ENCODE measurements around the gene SLC2A11.
A peak's percentile ranks its signal among the peaks of the same experiment; 100 is the strongest.

The SLC2A11 gene

DNA sequence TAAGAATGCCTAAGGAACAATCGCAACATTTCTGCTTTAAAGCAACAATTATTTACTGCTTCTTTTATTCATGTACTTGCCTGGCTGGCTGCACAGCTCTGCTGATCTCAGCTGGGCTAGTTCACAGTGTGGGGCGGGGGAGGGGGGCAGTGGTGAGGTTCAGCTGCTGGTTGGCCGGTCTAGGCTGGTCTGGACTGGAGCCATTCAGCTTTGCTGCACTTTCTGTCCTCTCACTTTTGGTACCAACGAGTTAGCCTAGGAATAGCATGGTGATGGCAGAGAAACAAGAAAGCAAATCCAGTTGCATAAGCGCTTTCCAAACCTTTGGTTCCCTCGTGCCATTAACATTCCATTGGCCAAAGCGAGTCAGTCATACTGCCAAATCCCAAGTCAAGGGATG is 20.5 kb downstream of the SLC2A11 start:
- no peak overlapping the region for H3K4me3 ChIP-seq (ENCODE audit: low read length)
- TF ChIP-seq ZNF274 (IDR thresholded peaks at IDR 0.05; ENCODE audit: low read depth, low read length), result no peak

DNA sequence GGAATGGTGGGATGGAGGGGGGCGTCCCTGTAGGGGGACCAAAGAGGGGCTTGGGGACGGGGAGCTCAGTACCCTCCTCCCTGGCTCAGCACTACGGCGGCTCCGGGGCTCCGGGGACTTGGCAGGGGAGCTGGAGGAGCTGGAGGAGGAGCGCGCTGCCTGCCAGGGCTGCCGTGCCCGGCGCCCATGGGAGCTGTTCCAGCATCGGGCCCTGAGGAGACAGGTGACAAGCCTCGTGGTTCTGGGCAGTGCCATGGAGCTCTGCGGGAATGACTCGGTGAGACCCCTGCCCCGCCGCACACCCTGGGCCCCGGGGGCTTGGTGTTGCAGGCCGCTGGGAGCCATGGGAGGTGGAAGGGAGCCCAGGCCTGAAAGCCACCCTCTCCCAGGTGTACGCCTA is 24.7 kb downstream of the SLC2A11 start:
- H3K4me3 ChIP-seq (ENCODE audit: low read length), result no peak overlapping the region

GRCh38 chr22:23883658-23884057 is 26.0 kb downstream of the SLC2A11 start:
- TF ChIP-seq ZNF274 (IDR thresholded peaks at IDR 0.05; ENCODE audit: low read depth, low read length), result no peak
- no peak overlapping the region for H3K4me3 ChIP-seq (ENCODE audit: low read length)

More for the DNA sequence above, 24.7 kb downstream of the SLC2A11 start:
- no peak for TF ChIP-seq ZNF274 (IDR thresholded peaks at IDR 0.05; ENCODE audit: low read depth, low read length)

DNA sequence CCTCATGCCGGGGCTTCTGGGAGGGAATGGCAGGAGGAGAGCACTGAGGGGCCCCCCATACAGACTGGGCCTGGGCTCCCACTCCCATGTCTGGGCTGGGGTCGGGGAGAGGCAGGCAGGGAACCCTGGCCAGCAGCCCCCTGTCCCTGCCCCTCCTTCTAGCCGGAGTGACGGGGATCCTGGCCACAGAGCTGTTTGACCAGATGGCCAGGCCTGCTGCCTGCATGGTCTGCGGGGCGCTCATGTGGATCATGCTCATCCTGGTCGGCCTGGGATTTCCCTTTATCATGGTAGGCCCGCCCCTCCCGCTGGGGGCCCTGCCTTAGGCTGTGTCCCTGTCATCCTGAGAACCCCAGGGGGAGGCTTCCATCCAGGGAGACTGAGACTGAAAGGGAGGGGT is 26.5 kb downstream of the SLC2A11 start:
- TF ChIP-seq ZNF274 (IDR thresholded peaks at IDR 0.05; ENCODE audit: low read depth, low read length), result no peak
- H3K4me3 ChIP-seq (ENCODE audit: low read length), result no peak overlapping the region

DNA sequence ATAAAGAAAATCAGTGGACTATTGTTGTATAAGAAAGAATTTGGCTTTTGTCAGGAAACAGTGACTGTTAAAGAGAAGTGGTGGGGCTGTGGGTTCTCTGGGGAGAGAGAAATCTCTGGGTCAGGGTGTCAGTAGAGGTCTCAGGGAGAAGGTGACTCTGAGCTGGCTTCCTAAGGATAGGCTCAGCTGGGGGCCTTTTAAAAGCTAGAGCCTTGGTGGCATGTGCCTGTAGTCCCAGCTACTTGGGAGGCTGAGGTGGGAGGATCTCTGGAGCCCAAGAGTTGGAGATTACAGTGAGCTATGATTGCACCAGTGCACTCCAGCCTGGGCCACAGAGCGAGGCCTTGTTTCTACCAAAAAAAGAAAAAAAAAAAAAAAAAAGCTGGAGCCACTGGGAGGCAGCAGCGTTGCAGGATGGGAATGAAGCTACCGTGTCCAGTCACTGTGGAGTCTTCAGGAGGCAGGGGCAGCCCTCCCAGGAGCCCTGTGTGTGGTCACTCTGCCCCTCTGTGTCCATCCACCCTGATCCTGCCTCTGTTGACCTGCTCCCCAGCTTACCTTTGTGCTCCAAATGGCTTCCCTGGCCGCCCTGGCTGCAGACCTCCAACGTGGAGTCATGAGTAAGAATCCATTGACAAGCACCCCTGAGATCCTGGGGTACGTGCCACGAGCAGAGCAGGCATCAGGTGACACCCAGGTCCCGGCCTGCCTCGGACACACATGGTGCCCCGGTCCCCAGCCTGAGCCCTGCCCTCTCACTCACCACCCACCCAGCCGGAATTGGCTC is 31.1 kb downstream of the SLC2A11 start:
- H3K4me3 ChIP-seq (ENCODE audit: low read length), result no peak overlapping the region

DNA sequence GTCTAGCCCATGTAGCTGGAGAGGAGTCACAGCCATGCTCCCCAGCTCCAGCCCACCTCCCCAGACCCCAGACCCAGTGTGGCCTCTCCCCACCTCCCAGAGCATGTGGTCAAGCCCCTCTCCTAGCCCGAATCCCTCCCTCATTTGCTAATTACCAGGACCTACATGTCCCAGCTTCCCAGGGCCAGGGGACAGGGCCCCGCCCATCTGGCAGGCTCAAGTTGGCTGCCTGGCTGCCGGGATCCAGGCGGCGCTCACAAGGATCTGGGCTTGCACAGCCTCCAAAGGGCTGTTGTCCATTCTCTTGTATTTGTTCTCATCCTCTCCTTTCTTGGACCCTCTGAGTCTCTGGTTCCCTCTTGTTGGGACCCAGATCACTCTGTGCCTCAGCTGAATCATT is 31.9 kb downstream of the SLC2A11 start:
- TF ChIP-seq ZNF274 (IDR thresholded peaks at IDR 0.05; ENCODE audit: low read depth, low read length), result no peak
- H3K4me3 ChIP-seq (ENCODE audit: low read length), result no peak overlapping the region

More for the DNA sequence above, 31.1 kb downstream of the SLC2A11 start:
- no peak for TF ChIP-seq ZNF274 (IDR thresholded peaks at IDR 0.05; ENCODE audit: low read depth, low read length)

DNA sequence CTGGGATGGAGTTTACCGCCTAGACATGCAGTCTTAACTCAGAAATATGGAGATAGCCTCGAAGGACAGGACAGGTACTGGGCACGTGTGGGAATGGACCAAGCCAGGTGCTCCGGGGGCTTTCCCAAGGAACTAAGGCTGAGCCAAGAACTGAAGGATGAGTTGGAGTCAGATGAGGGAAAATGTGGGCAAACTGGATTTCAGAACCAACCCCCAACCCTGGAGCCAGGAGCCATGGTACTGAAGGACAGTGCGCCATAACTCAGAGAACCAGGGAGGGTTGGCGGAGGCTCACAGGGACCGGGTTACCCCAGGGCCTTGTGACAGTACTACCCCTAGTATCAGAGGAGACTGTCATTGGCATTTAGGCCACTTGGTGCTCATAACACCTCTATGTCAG is 34.1 kb downstream of the SLC2A11 start:
- no peak for TF ChIP-seq ZNF274 (IDR thresholded peaks at IDR 0.05; ENCODE audit: low read depth, low read length)
- no peak overlapping the region for H3K4me3 ChIP-seq (ENCODE audit: low read length)

GRCh38 chr22:23892130-23892529 is 34.5 kb downstream of the SLC2A11 start:
- no peak for TF ChIP-seq ZNF274 (IDR thresholded peaks at IDR 0.05; ENCODE audit: low read depth, low read length)

DNA sequence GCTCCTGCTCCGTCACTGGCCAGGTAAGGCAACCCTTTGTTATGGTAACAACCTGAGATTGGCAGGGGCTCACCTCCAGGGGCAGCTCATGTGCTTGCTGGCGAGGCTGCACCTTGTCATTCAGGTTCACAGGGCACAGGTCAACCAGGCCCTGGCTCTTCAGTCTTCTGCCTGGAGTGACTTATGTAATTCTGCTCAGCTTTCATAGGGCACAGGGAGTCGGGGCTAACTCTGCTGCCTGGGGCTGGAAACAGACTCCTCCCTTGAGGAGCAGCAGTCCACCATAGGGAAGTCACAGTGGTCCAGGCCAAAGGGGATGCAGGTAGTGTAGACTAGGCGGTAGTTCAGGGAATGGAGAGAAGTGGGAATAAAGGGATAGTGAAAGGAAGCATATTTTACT is 35.0 kb downstream of the SLC2A11 start:
- no peak for TF ChIP-seq ZNF274 (IDR thresholded peaks at IDR 0.05; ENCODE audit: low read depth, low read length)
- no peak overlapping the region for H3K4me3 ChIP-seq (ENCODE audit: low read length)

More at GRCh38 chr22:23892130-23892529, 34.5 kb downstream of the SLC2A11 start:
- H3K4me3 ChIP-seq (ENCODE audit: low read length), result no peak overlapping the region

DNA sequence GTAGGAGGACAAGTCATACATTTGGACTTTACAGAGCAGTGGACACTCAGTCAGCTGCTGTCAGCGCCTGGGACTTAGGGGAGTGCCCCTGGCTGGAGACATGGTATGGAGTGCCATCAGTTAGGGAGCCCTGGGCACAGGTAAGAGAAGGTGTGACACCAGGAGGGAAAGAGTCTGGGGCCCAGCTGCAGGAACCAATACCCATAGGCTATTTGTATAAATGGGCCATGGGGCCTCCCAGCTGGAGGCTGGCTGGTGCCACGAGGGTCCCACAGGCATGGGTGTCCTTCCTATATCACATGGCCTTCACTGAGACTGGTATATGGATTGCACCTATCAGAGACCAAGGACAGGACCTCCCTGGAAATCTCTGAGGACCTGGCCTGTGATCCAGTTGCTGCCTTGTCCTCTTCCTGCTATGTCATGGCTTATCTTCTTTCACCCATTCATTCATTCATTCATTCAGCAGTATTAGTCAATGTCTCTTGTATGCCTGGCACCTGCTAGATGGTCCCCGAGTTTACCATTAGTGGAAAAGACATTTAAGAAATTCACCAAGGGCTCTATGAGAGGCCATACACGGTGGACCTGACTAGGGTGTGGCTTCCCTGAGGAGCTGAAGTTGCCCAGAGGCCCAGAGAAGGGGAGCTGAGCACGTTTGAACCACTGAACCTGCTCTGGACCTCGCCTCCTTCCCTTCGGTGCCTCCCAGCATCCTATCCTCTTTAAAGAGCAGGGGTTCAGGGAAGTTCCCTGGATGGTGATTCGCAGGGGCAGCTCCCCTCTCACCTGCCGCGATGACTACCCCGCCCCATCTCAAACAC is 35.7 kb downstream of the SLC2A11 start:
- no peak for TF ChIP-seq ZNF274 (IDR thresholded peaks at IDR 0.05; ENCODE audit: low read depth, low read length)
- peak overlapping the region; percentile 73; the same call in 1 of the 2 replicates for H3K4me3 ChIP-seq (ENCODE audit: low read length)

DNA sequence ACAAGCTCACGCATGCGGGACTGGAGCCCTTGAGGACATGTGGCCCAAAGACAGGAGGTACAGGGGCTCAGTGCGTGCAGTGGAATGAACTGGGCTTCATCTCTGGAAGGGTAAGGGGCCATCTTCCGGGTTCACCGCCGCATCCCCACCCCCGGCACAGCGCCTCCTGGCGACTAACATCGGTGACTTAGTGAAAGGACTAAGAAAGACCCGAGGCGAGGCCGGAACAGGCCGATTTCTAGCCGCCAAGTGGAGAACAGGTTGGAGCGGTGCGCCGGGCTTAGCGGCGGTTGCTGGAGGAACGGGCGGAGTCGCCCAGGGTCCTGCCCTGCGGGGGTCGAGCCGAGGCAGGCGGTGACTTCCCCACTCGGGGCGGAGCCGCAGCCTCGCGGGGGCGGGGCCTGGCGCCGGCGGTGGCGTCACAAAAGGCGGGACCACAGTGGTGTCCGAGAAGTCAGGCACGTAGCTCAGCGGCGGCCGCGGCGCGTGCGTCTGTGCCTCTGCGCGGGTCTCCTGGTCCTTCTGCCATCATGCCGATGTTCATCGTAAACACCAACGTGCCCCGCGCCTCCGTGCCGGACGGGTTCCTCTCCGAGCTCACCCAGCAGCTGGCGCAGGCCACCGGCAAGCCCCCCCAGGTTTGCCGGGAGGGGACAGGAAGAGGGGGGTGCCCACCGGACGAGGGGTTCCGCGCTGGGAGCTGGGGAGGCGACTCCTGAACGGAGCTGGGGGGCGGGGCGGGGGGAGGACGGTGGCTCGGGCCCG is 36.5 kb downstream of the SLC2A11 start, which contains the start of gene MIF:
MIF (plus strand) TSS at position 439 of the 765 bp plus-strand sequence; CDS start at position 531, 92 bp downstream.
- H3K4me3 ChIP-seq (ENCODE audit: low read length), result peak within 1 kb of the TSS; percentile 73
- no peak for TF ChIP-seq ZNF274 (IDR thresholded peaks at IDR 0.05; ENCODE audit: low read depth, low read length)

GRCh38 chr22:23894710-23895598 is 37.3 kb downstream of the SLC2A11 start:
- H3K4me3 ChIP-seq (ENCODE audit: low read length), result peak overlapping the region; percentile 73
- TF ChIP-seq ZNF274 (IDR thresholded peaks at IDR 0.05; ENCODE audit: low read depth, low read length), result no peak

- TF ChIP-seq ZNF274 (IDR thresholded peaks at IDR 0.05; ENCODE audit: low read depth, low read length), result no peak
- H3K4me3 ChIP-seq (ENCODE audit: low read length), result peak overlapping the region; percentile 73; the same call in 1 of the 2 replicates
Measured at GRCh38 chr22:23895599-23896144, 38.0 kb downstream of the SLC2A11 start.

Measured in GM08714 (cell line).